NB4 (cell line): ENCODE measurements around the gene GPR183.
A peak's percentile ranks its signal among the peaks of the same experiment; 100 is the strongest.

Experiments
- DNase-seq: peaks from one replicate; pipeline ENCODE4 v3.0.0; 2010; ENCODE audit warnings: low read depth
- H3K4me3 ChIP-seq: one replicate; pipeline ENCODE4 v1.5.1; 2011; ENCODE audit warnings: mild to moderate bottlenecking, low read depth, low read length, moderate library complexity
- MYC ChIP-seq: IDR thresholded peaks from 2 replicates; pipeline ENCODE4 v1.6.1; 2011; ENCODE audit warnings: low read depth, low read length
- POLR2A ChIP-seq: IDR thresholded peaks from 2 replicates; pipeline ENCODE4 v1.6.1; 2011; ENCODE audit warnings: mild to moderate bottlenecking; ENCODE audit not compliant: insufficient read length; ENCODE audit errors: extremely low read depth
- TF ChIP-seq, protein P1 (sequence below): IDR thresholded peaks from 2 replicates; pipeline ENCODE4 v1.6.1; 2011; ENCODE audit warnings: low read depth, low read length
- TF ChIP-seq, protein P2 (sequence below): IDR thresholded peaks from one replicate; pipeline ENCODE4 v1.5.1; 2012; ENCODE audit warnings: low read depth, low read length

Gene GPR183

DNA sequence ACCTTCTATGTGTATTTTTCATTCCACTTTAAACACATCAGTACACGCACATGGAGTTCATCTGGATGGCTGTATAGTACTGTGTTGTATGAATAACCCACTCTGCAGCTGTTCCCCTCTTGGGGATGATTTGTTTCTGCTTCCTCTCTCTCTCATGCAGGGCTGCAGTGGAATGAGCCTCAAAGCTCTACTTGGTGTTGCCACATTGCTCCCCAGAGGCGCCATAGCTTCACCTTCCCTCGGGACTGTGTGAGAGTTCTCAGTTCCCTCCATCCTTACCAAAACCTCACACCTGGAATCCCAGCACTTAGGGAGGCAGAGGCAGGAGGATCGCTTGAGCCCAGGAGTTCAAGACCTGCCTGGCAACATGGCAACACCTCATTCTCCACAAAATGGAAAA is 28.4 kb upstream of the GPR183 start:
- H3K4me3 ChIP-seq: no peak overlapping the region
- no peak for TF ChIP-seq MYC
- TF ChIP-seq, protein P1, sequence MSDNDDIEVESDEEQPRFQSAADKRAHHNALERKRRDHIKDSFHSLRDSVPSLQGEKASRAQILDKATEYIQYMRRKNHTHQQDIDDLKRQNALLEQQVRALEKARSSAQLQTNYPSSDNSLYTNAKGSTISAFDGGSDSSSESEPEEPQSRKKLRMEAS: no peak
- no peak for TF ChIP-seq POLR2A
- TF ChIP-seq, protein P2, sequence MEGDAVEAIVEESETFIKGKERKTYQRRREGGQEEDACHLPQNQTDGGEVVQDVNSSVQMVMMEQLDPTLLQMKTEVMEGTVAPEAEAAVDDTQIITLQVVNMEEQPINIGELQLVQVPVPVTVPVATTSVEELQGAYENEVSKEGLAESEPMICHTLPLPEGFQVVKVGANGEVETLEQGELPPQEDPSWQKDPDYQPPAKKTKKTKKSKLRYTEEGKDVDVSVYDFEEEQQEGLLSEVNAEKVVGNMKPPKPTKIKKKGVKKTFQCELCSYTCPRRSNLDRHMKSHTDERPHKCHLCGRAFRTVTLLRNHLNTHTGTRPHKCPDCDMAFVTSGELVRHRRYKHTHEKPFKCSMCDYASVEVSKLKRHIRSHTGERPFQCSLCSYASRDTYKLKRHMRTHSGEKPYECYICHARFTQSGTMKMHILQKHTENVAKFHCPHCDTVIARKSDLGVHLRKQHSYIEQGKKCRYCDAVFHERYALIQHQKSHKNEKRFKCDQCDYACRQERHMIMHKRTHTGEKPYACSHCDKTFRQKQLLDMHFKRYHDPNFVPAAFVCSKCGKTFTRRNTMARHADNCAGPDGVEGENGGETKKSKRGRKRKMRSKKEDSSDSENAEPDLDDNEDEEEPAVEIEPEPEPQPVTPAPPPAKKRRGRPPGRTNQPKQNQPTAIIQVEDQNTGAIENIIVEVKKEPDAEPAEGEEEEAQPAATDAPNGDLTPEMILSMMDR: no peak
- peak; percentile 76 for DNase-seq

DNA sequence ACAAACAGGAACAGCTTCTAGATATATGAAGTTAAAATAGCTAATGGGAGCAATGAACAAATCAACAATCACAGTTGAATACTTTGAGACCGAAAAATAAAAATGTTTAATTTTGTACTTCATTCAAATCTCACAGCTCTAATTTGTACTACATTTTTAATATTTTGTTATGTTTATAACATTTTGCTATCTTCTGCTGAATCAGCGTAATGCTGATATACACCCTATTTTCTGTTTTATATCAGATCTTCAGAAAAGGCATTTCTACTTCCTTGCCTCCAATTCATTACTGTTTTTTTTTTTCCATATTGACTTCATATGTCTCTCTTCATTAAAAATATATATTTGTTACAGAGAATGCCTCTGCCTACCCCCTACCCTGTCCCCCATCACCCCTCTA is 27.9 kb upstream of the GPR183 start:
- H3K4me3 ChIP-seq: no peak overlapping the region
- no peak for DNase-seq
- TF ChIP-seq, protein P1: no peak
- no peak for TF ChIP-seq MYC
- TF ChIP-seq, protein P2: no peak
- no peak for TF ChIP-seq POLR2A

DNA sequence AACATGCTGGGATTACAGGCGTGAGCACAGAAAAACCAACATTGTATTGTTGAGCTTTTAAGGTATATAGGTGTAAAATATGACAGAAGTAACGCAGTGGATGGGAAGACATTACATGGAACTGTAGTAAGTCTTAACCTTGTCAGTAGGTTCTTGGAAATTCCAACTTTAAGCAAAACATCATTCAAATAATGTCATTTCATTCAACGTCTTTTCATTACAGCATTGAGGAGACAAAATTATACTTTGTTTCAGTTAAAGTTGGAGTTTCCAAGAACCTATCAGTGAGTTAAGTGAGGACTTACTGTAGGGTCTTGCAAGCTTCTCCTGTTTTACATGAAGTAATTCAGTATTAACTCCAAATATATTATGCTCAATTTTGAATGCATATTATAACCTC is 27.0 kb upstream of the GPR183 start:
- no peak overlapping the region for H3K4me3 ChIP-seq
- TF ChIP-seq, protein P2: no peak
- TF ChIP-seq POLR2A (no peak), MYC (no peak)
- TF ChIP-seq, protein P1: no peak
- DNase-seq: no peak

DNA sequence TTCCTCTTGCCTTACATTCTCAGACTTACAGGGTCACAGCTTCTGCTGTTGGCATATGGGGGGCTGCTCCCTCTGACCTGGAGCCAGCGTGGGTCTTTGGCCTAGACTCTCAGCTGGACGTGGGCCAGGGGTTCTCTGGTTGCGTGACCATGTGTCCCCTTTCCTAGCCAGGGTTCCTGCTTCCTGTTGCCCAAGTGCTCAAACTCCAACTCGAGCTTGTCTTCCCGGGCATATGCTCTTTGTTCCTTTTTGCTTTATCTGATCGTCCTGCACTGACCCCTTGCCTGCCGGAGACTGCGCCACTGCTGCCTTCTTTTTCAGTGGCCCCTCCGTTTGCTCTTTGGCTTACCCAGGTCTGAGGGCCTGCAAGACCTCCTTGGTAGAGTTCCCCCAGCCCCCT is 25.3 kb upstream of the GPR183 start:
- no peak for TF ChIP-seq POLR2A
- TF ChIP-seq, protein P1: no peak
- TF ChIP-seq, protein P2: no peak
- no peak for TF ChIP-seq MYC
- no peak overlapping the region for H3K4me3 ChIP-seq
- DNase-seq: no peak

DNA sequence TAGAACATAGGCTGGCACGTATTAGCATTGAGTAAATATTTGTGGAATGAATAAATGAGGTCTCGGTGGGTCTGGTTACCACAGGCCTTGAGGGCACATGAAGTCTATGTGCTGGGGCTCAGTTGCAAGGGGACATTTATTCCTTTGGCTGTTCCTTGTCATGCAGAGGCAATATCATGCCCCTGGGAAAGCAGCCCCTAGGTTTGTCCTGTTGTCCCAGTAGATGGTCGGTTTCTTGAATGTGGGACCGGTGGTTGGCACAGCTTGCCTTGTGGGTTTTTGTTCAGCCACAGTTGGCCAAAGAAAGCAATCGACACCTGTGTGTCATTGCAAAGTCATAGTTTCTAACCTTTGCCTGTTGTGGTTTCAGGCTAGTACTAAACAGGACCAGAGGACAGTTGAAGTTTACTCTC is 24.7 kb upstream of the GPR183 start:
- TF ChIP-seq, protein P2: no peak
- no peak for TF ChIP-seq MYC
- TF ChIP-seq, protein P1: no peak
- TF ChIP-seq POLR2A: no peak
- H3K4me3 ChIP-seq: no peak overlapping the region
- no peak for DNase-seq

DNA sequence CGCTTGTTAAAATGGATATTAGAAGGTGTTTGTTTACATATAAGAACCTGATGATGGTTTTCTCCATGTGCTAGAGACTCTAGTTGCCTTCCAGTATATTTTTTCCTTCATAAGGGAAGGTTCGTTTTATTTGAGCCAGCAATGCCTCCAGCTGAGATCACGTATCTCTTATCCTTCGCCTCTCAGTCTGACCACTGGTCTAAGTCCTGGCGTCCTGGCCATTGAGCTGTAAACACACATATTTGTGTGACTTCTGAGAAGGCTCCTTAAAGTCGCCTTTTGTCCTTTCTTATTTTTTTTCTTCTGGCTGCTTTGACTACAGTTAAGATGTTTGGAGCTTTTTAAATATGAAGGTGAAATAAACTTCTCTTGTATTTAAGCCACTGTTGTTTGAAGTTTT is 23.7 kb upstream of the GPR183 start:
- TF ChIP-seq MYC (no peak), POLR2A (no peak)
- TF ChIP-seq, protein P2: no peak
- TF ChIP-seq, protein P1: no peak
- H3K4me3 ChIP-seq: no peak overlapping the region

More for the DNA sequence above, 23.7 kb upstream of the GPR183 start:
- DNase-seq: no peak
